Loucy (cell line): ENCODE results near the gene SIL1.
A peak's percentile ranks its signal among the peaks of the same experiment; 100 is the strongest.

Experiments
- H2AFZ ChIP-seq: fragments of 200-600 bp; sonication (generic); 2 replicates; pipeline ENCODE4 v1.6.0; 2016; ENCODE audit warnings: antibody characterized with exemption, mild to moderate bottlenecking, low read length, moderate library complexity
- H3F3A ChIP-seq: fragments of 200-600 bp; 2 replicates; pipeline ENCODE4 v1.6.0; 2016; ENCODE audit warnings: antibody characterized with exemption, low read depth, mild to moderate bottlenecking
- H3K27me3 ChIP-seq: fragments of 200-600 bp; sonication (generic); 2 replicates; pipeline ENCODE4 v1.6.1; 2014; ENCODE audit warnings: low read length, mild to moderate bottlenecking; ENCODE audit not compliant: insufficient read depth, poor library complexity, severe bottlenecking
- H3K36me3 ChIP-seq: fragments of 200-600 bp; sonication (generic); 2 replicates; pipeline ENCODE4 v1.6.1; 2016; ENCODE audit warnings: low read length; ENCODE audit not compliant: insufficient read depth
- H3K4me1 ChIP-seq: fragments of 200-600 bp; sonication (generic); 2 replicates; pipeline ENCODE4 v1.5.1; 2014; ENCODE audit warnings: low read length, mild to moderate bottlenecking; ENCODE audit not compliant: insufficient read depth, poor library complexity, severe bottlenecking
- H3K4me2 ChIP-seq: fragments of 200-600 bp; sonication (generic); 2 replicates; pipeline ENCODE4 v1.6.0; 2014; ENCODE audit warnings: antibody characterized with exemption, low read length, low read depth, mild to moderate bottlenecking; ENCODE audit not compliant: poor library complexity, severe bottlenecking
- H3K4me3 ChIP-seq: fragments of 200-600 bp; sonication (generic); 2 replicates; pipeline ENCODE4 v1.5.1; 2014; ENCODE audit warnings: low read length, mild to moderate bottlenecking, mixed read lengths; ENCODE audit not compliant: poor library complexity, severe bottlenecking
- H3K79me2 ChIP-seq: fragments of 200-600 bp; sonication (generic); 2 replicates; pipeline ENCODE4 v1.6.1; 2014; ENCODE audit warnings: low read length; ENCODE audit not compliant: insufficient read depth
- H3K9ac ChIP-seq: fragments of 200-600 bp; sonication (generic); 2 replicates; pipeline ENCODE4 v1.6.0; 2014; ENCODE audit warnings: mild to moderate bottlenecking, low read depth, low read length, moderate library complexity; ENCODE audit not compliant: poor library complexity, severe bottlenecking
- H3K9me2 ChIP-seq: fragments of 200-600 bp; sonication (generic); replicated peaks from 2 replicates; pipeline ENCODE4 v1.6.1; 2016; ENCODE audit warnings: low read depth, low read length, mixed read lengths
- H3K9me3 ChIP-seq: fragments of 200-600 bp; sonication (generic); 2 replicates; pipeline ENCODE4 v1.6.1; 2014; ENCODE audit warnings: mild to moderate bottlenecking, antibody characterized with exemption, low read length, low read depth; ENCODE audit not compliant: insufficient read depth
- H4K20me1 ChIP-seq: fragments of 200-600 bp; sonication (generic); 2 replicates; pipeline ENCODE4 v1.6.0; 2014; ENCODE audit warnings: antibody characterized with exemption, low read length, mild to moderate bottlenecking; ENCODE audit not compliant: insufficient read depth, poor library complexity, severe bottlenecking
- EZH2phosphoT487 ChIP-seq: fragments of 200-600 bp; IDR thresholded peaks from 2 replicates; pipeline ENCODE4 v1.6.1; 2018; ENCODE audit warnings: antibody characterized with exemption, mild to moderate bottlenecking, moderate library complexity, borderline replicate concordance
- TF ChIP-seq, protein P1 (sequence below): fragments of 200-600 bp; sonication (generic); conservative IDR thresholded peaks from 2 replicates; pipeline ENCODE4 v1.5.1; 2014; ENCODE audit warnings: mild to moderate bottlenecking, antibody characterized with exemption, low read length

Gene SIL1

DNA sequence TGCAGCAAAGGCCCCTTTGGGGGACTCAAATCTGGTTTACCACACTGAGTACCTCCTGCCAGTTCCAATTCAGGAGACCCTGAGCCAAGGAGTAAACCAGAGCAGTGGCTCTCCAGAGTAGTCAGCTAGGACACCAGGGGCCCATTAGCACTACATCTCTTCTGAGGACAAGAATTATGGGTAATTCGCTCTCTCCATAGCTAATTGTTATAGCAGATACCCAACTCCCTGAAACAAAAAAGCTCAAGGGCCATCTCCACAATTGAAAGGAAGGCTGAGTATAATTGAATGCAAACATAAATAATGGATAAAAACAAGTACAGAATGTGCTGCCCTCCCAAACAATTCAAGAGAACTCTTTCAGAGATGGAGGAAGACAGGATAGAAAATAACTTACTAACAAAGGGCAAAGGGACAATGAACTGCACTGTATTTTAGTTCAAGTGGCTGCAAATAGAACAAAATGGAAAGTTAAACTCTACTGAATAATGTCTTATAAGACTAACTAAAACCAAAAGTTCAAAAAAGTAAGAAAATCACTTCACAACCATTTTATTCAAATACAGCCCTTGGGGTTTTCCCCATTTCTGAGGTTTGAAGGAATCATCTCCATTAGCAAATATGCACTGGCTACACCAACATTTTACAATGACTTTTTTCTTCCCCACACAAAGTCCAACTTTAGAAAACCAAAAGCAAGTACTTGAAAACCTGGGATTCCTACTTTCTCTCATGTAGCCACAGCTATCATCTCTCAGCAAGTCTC is 118.8 kb downstream of the SIL1 start:
- Histone ChIP-seq H3K9ac (no peak overlapping the region), H3K9me2 (no peaks in the 10 kb centered on the region), H3K27me3 (no peaks in the 10 kb centered on the region), H2AFZ (no peak overlapping the region), H4K20me1 (no peaks in the 10 kb centered on the region), H3K9me3 (no peaks in the 10 kb centered on the region), H3K4me2 (no peak overlapping the region), H3K4me1 (peaks cover 10% of the 10 kb centered on the region), H3K4me3 (no peak overlapping the region), H3K36me3 (no peaks in the 10 kb centered on the region), H3K79me2 (no peaks in the 10 kb centered on the region), H3F3A (no peaks in the 10 kb centered on the region)
- no peak for TF ChIP-seq EZH2phosphoT487
- TF ChIP-seq, protein P1, sequence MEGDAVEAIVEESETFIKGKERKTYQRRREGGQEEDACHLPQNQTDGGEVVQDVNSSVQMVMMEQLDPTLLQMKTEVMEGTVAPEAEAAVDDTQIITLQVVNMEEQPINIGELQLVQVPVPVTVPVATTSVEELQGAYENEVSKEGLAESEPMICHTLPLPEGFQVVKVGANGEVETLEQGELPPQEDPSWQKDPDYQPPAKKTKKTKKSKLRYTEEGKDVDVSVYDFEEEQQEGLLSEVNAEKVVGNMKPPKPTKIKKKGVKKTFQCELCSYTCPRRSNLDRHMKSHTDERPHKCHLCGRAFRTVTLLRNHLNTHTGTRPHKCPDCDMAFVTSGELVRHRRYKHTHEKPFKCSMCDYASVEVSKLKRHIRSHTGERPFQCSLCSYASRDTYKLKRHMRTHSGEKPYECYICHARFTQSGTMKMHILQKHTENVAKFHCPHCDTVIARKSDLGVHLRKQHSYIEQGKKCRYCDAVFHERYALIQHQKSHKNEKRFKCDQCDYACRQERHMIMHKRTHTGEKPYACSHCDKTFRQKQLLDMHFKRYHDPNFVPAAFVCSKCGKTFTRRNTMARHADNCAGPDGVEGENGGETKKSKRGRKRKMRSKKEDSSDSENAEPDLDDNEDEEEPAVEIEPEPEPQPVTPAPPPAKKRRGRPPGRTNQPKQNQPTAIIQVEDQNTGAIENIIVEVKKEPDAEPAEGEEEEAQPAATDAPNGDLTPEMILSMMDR, result no peak

DNA sequence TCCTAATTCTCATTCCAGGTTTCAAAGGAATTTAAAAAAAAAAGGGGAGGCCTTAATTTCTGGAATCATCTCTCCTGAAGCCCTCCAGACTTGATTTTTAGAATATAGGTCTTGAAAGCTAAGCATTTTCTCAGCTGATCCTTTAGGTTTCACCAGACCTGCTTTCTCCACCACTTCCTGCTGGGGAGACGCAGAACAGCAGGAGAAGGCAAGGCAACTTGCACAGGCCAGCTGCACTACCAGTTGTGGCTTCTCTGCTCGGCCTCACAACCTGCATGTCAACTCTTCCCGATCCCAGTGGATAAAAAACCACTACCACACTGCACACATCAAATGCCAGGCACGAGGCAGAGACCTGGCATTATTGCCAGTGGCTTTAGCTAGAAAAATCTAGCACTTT is 119.8 kb downstream of the SIL1 start:
- Histone ChIP-seq H2AFZ (no peak overlapping the region), H3F3A (no peaks in the 10 kb centered on the region), H3K9me3 (no peaks in the 10 kb centered on the region), H3K9ac (no peak overlapping the region), H3K36me3 (no peaks in the 10 kb centered on the region), H3K4me1 (peaks cover 10% of the 10 kb centered on the region), H3K79me2 (no peaks in the 10 kb centered on the region), H3K27me3 (no peaks in the 10 kb centered on the region), H3K4me2 (no peak overlapping the region), H4K20me1 (no peaks in the 10 kb centered on the region), H3K9me2 (no peaks in the 10 kb centered on the region), H3K4me3 (no peak overlapping the region)
- TF ChIP-seq EZH2phosphoT487, result no peak
- TF ChIP-seq, protein P1, result peak; percentile 14; the same call in 1 of the 2 replicates

DNA sequence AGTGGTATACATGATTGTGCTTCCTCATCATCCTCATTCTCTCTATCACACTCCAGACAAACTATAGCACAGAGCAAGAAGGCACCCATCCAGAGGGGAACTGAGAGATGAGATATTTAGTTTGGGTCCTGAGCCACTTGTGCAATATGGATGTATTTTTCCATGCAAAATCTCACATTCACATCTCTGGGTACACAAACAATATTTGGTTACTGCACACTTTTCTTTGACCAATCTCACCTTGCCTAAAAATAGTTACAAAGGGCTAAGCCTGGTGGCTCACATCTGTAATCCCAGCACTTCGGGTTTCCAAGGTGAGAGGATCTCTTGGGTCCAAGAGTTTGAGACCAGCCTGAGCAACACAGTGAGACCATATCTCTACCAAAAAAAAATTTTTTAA is 120.3 kb downstream of the SIL1 start:
- H3K4me1 ChIP-seq, result peaks cover 10% of the 10 kb centered on the region
- no peaks in the 10 kb centered on the region for H3K79me2 ChIP-seq
- no peak overlapping the region for H3K4me3 ChIP-seq
- H3K36me3 ChIP-seq, result no peaks in the 10 kb centered on the region
- TF ChIP-seq, protein P1, result no peak
- no peak for TF ChIP-seq EZH2phosphoT487
- no peak overlapping the region for H3K9ac ChIP-seq
- H4K20me1 ChIP-seq, result no peaks in the 10 kb centered on the region
- no peaks in the 10 kb centered on the region for H3F3A ChIP-seq
- no peaks in the 10 kb centered on the region for H3K27me3 ChIP-seq
- no peaks in the 10 kb centered on the region for H3K9me2 ChIP-seq
- no peaks in the 10 kb centered on the region for H3K9me3 ChIP-seq
- no peak overlapping the region for H3K4me2 ChIP-seq
- no peak overlapping the region for H2AFZ ChIP-seq
